CD1c-positive myeloid dendritic cell (primary cell): ENCODE data around the gene INTS6.

Experiments
- DNase-seq: peaks from one replicate; pipeline ENCODE4 v3.0.0-alpha.2; 2016; ENCODE audit errors: extremely low spot score

INTS6 gene, protein sequence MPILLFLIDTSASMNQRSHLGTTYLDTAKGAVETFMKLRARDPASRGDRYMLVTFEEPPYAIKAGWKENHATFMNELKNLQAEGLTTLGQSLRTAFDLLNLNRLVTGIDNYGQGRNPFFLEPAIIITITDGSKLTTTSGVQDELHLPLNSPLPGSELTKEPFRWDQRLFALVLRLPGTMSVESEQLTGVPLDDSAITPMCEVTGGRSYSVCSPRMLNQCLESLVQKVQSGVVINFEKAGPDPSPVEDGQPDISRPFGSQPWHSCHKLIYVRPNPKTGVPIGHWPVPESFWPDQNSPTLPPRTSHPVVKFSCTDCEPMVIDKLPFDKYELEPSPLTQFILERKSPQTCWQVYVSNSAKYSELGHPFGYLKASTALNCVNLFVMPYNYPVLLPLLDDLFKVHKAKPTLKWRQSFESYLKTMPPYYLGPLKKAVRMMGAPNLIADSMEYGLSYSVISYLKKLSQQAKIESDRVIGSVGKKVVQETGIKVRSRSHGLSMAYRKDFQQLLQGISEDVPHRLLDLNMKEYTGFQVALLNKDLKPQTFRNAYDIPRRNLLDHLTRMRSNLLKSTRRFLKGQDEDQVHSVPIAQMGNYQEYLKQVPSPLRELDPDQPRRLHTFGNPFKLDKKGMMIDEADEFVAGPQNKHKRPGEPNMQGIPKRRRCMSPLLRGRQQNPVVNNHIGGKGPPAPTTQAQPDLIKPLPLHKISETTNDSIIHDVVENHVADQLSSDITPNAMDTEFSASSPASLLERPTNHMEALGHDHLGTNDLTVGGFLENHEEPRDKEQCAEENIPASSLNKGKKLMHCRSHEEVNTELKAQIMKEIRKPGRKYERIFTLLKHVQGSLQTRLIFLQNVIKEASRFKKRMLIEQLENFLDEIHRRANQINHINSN

DNA sequence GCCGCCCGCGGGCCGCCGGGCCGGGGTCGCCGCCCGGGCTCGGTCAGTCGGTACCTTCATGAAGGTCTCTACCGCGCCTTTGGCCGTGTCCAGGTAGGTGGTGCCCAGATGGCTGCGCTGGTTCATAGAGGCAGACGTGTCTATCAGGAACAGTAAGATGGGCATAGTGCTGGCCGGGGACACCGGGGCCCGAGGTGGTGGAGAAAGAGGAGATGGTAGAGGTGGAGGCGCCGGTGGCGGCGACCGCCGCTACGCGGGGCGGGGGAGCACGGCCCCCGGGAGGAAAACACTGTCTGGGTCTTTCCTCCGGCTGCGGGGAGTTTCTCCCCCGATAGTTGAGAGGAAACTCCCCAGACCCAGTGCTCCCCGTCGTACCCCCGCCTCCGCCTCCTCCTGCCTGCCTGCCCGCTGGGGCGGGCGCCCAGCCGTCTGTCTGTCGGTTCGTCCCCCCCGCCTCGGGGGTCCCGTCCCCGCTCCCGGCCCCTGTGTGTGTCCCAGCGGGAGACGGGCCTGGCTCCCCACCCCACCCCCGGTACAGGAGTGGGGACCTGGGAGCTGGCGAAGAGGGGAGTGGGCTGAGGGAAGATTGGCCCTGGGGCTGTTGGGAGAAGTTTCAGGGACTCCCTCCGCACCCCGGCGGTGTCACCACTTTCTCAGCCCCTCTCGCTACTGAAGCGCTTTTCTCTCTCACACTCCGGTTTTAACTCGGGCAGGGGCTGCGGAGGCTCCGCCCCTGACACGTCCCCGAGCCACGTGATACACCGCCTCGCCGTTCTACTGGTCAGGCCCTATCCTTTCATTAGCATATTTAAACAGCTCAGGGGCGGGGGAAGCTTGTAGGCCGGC, at the start of gene INTS6:
TSS of gene INTS6 (minus strand) at position 676 of the 846 bp plus-strand sequence. CDS start at position 165, 511 bp downstream.
- DNase-seq, result peak; percentile 99

GRCh38 chr13:51502153-51502651, 49.4 kb upstream of the INTS6 start:
- DNase-seq, result peak; percentile 44

DNA sequence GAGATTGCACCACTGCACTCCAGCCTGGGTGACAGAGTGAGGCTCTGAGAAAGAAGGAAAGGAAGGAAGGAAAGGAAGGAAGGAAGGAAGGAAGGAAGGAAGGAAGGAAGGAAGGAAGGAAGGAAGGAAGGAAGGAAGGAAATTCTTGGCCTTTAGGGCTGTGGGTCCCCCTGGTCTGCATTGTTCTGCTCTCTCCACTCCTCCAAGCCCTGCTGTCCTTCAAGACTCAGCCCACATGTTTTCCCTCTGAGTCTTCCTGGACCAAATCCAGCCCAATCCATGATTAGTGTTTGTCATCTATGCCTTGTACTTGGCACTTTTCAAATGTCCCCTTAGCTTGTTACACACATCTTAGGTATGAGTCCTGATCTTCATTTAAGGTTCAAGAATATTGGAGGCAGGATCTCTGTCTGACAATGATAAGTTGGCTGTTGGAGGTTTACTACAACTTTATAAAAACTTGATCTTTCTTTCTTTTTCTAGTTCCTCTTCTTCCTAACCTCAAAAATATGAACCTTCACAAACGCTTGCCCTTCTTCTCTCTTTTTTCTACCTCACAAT, 48.8 kb upstream of the INTS6 start:
- peak; percentile 8 for DNase-seq

- no peak for DNase-seq
Observed at GRCh38 chr13:51501096-51501495, 48.3 kb upstream of the INTS6 start.

- peak; percentile 2 for DNase-seq
Observed at GRCh38 chr13:51500687-51501086, 47.9 kb upstream of the INTS6 start.

GRCh38 chr13:51499841-51500240, 47.0 kb upstream of the INTS6 start:
- no peak for DNase-seq

- no peak for DNase-seq
Observed at GRCh38 chr13:51495316-51495715, 42.5 kb upstream of the INTS6 start.

DNA sequence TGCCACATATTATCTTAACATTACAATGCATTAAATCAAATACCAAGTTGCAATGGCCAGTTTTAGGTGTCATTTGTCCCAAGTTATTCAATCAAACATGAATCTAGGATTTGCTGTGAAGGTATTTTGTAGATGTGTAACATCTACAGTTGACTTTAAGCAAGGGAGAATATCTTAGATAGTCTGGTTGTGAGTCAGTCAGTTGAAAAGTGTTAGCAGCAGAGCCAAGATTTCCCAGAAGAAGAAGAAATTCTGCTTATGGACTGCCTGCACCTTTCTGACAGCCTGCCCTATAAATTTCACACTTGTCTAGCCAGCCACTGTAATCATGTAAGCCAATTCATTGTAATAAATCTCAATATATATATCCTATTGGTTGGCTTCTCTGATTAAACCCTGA, 41.3 kb upstream of the INTS6 start:
- no peak for DNase-seq

DNA sequence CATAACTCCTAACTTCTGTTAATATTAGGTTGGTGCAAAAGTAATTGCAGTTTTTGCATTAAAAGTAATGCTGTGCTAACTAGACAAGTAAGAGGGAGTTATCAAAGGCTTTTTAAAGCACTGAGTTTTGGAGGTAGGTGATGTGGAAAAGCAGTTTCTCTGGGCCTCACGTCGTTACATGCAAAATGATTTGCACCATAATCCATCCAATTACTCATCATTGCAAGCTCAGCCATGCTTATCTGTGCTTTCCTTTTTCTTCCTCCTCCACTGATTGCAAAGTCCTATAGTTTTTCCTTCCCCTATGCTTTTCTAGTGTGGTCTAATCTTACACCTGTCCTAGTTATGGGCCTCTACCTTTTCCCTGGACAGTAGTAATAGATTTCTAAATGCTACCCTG, 35.4 kb upstream of the INTS6 start:
- no peak for DNase-seq

GRCh38 chr13:51481656-51482055, 28.8 kb upstream of the INTS6 start:
- DNase-seq, result no peak

- DNase-seq, result peak; percentile 57
Observed at GRCh38 chr13:51479199-51479523, 26.3 kb upstream of the INTS6 start.

DNA sequence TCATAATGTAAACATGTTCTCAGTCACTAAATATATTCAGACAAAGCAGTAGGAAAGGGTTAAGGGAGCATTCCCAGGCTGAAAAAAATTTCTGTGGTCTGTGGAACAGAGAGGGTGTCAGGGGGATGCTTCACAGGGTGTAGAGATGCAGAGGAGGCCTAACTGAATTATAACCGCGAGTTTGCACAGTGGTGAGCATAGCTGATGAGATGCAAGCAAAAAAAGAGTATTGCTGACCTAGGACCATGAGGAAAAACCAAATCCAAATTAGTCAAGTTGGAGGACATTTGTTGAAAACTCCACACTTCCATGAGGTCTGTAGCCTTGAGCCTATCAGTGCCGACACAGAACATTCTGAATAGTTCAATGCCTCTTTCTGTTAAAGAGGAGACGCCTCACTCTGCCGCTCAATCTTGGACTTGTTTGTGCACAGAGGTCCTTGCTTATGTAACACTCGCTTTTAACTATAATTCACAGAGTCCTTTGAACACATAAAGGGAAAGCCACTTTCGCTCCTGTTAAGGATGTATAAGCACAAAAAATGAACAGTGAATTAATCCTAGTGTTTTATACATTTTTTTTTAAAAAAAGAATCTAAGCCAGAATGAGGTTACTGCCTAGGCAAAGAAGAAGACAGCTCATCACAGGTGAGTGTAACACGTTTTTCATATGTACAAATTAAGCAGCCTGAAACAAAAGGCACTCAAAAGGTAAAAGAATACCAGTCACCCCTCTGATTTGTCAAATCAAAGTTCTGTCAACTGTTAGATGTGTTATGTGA, 25.8 kb upstream of the INTS6 start:
- no peak for DNase-seq

DNA sequence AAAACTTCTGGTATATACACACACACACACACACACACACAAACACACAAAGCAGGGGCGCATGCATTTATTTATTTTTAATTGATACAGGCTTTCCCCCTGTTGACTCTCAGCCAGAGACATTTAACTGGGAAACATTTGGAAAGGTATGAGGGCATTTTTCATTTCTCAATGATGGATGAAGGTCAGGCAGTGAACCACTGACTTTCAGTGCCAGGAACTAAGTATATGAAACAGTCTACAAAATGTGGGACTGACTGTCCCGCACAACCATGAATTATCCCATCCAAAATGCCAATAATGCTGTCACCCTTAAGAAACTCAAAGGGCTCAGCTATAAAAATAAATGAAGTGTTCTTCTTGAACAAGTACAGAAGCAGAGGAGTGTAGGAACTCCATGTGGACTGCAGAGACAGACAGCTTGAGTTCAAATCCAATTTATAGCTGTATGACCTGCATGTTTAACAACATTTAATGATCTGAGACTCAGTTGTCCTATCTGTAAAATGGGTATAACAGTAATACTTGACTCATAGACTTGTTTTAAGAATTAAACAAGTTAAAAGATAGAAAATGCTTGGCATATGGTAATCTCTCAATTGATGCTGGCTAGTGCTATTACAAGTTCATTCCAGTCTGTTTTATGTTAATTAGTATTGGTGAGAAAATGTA, 25.0 kb upstream of the INTS6 start:
- no peak for DNase-seq

GRCh38 chr13:51477149-51477548, 24.3 kb upstream of the INTS6 start:
- DNase-seq, result no peak

- no peak for DNase-seq
Observed at GRCh38 chr13:51475727-51476501, 23.1 kb upstream of the INTS6 start.

GRCh38 chr13:51469790-51470189, 17.0 kb upstream of the INTS6 start:
- no peak for DNase-seq

GRCh38 chr13:51467730-51468129, 14.9 kb upstream of the INTS6 start:
- DNase-seq, result no peak

- no peak for DNase-seq
Observed at GRCh38 chr13:51465124-51465523, 12.3 kb upstream of the INTS6 start.

DNA sequence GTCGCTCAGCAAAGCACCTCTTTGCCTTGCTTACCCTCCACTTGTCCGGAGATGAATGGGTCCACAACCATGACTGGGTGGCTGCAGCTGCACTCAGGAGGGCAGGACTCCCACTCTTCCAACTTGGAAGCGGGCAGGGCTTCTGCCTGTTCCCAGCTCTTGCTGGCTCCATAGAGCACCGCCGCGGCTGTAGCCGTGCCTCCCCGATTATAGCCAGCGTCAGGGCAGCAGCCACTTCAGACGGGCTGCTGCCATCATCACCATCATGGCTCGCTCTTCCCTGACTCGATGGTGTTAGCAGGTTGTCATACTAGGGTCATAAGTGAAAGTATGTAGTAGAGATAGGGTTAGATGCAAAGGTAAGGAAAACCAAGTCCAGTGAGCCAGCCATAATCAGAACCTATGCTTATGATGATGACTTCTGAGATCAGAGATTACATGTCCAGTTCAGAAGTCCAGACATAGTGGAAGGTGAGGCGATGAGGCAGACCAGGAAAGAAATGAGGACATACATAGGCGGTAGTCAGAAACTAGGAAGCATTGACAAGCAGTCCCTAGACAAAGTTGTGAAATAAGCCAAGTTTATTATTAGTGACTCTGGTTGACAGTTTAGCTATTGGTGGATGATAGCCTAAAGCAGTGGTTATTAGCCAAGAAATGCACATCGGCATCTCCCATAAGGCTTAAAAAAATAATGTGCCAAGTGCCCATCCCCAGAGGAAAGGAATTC, 4.4 kb upstream of the INTS6 start:
- DNase-seq, result peak; percentile 27
